SK-N-MC (cell line): ENCODE results near the gene ANKRD31.

Experiments used
- DNase-seq: peaks from one replicate; pipeline ENCODE4 v3.0.0-alpha.2; 2011; ENCODE audit warnings: low read depth, low spot score
- H3K27ac ChIP-seq: fragments of 200-600 bp; sonication (generic); 2 replicates; pipeline ENCODE4 v1.5.1; 2016; ENCODE audit warnings: mixed run types
- H3K36me3 ChIP-seq: fragments of 200-600 bp; sonication (generic); 2 replicates; pipeline ENCODE4 v1.6.1; 2017; ENCODE audit warnings: antibody characterized with exemption, low read length, mixed read lengths; ENCODE audit not compliant: insufficient read depth
- H3K4me3 ChIP-seq: fragments of 200-600 bp; sonication (generic); 2 replicates; pipeline ENCODE4 v1.5.1; 2016
- H3K9ac ChIP-seq: fragments of 200-600 bp; sonication (generic); 2 replicates; pipeline ENCODE4 v1.8.0; 2017; ENCODE audit warnings: mixed run types, mixed read lengths; ENCODE audit not compliant: insufficient read length
- H3K9me3 ChIP-seq: fragments of 200-600 bp; sonication (generic); 2 replicates; pipeline ENCODE4 v1.6.1; 2017; ENCODE audit warnings: low read depth, mild to moderate bottlenecking, antibody characterized with exemption, low read length, moderate library complexity, mixed read lengths
- EZH2 ChIP-seq: fragments of 200-600 bp; sonication (generic); IDR thresholded peaks from one replicate; pipeline ENCODE4 v1.6.1; 2017; ENCODE audit warnings: antibody characterized with exemption
- FOXP2 ChIP-seq: optimal IDR thresholded peaks from 2 replicates; pipeline ENCODE3; 2011; ENCODE audit warnings: mild to moderate bottlenecking, moderate library complexity; ENCODE audit not compliant: insufficient read depth; ENCODE audit errors: extremely low read length, control extremely low read depth
- POLR2AphosphoS5 ChIP-seq: IDR thresholded peaks from 2 replicates; pipeline ENCODE4 v1.6.1; 2012; ENCODE audit warnings: mild to moderate bottlenecking, low read depth, low read length, borderline replicate concordance

Gene ANKRD31

GRCh38 chr5:75067434-75067833 is 169.2 kb downstream of the ANKRD31 start:
- no peaks in the 10 kb centered on the region for H3K9me3 ChIP-seq
- H3K9ac ChIP-seq, result no peak overlapping the region
- TF ChIP-seq EZH2 (no peak), POLR2AphosphoS5 (no peak), FOXP2 (no peak)
- H3K27ac ChIP-seq, result no peak overlapping the region
- DNase-seq, result no peak
- H3K4me3 ChIP-seq, result no peak overlapping the region
- H3K36me3 ChIP-seq, result no peaks in the 10 kb centered on the region

GRCh38 chr5:75062925-75063531 is 173.7 kb downstream of the ANKRD31 start:
- no peak overlapping the region for H3K27ac ChIP-seq
- TF ChIP-seq EZH2, result no peak
- no peak for TF ChIP-seq POLR2AphosphoS5
- TF ChIP-seq FOXP2, result no peak
- H3K9ac ChIP-seq, result no peak overlapping the region
- no peak overlapping the region for H3K4me3 ChIP-seq
- H3K9me3 ChIP-seq, result no peaks in the 10 kb centered on the region
- H3K36me3 ChIP-seq, result no peaks in the 10 kb centered on the region
- DNase-seq, result no peak

- no peak for DNase-seq
- TF ChIP-seq POLR2AphosphoS5, result no peak
- no peak for TF ChIP-seq FOXP2
- no peak for TF ChIP-seq EZH2
These were observed 176.6 kb downstream of the ANKRD31 start for GRCh38 chr5:75059912-75060545.

GRCh38 chr5:75058986-75059535 is 177.6 kb downstream of the ANKRD31 start:
- no peak for TF ChIP-seq EZH2
- TF ChIP-seq POLR2AphosphoS5, result no peak
- TF ChIP-seq FOXP2, result no peak
- no peak overlapping the region for H3K9ac ChIP-seq
- no peak overlapping the region for H3K27ac ChIP-seq
- no peak overlapping the region for H3K4me3 ChIP-seq
- H3K36me3 ChIP-seq, result no peaks in the 10 kb centered on the region
- H3K9me3 ChIP-seq, result no peaks in the 10 kb centered on the region
- no peak for DNase-seq

More at GRCh38 chr5:75059912-75060545, 176.6 kb downstream of the ANKRD31 start:
- H3K4me3 ChIP-seq, result no peak overlapping the region
- no peaks in the 10 kb centered on the region for H3K9me3 ChIP-seq
- H3K36me3 ChIP-seq, result no peaks in the 10 kb centered on the region
- H3K9ac ChIP-seq, result no peak overlapping the region
- no peak overlapping the region for H3K27ac ChIP-seq

- TF ChIP-seq POLR2AphosphoS5, result no peak
- no peak for TF ChIP-seq FOXP2
- no peak for TF ChIP-seq EZH2
- Histone ChIP-seq H3K4me3 (no peak overlapping the region), H3K27ac (peak overlapping the region; percentile 58; the same call in 1 of the 2 replicates), H3K36me3 (no peaks in the 10 kb centered on the region), H3K9ac (no peak overlapping the region), H3K9me3 (no peaks in the 10 kb centered on the region)
- no peak for DNase-seq
These were observed 179.1 kb downstream of the ANKRD31 start for GRCh38 chr5:75057561-75057960.

GRCh38 chr5:75055727-75056144 is 180.9 kb downstream of the ANKRD31 start:
- no peak overlapping the region for H3K4me3 ChIP-seq
- DNase-seq, result no peak
- H3K27ac ChIP-seq, result no peak overlapping the region
- TF ChIP-seq POLR2AphosphoS5 (no peak), FOXP2 (no peak), EZH2 (no peak)
- H3K9ac ChIP-seq, result no peak overlapping the region
- H3K36me3 ChIP-seq, result no peaks in the 10 kb centered on the region
- no peaks in the 10 kb centered on the region for H3K9me3 ChIP-seq

GRCh38 chr5:75054134-75054930 is 182.3 kb downstream of the ANKRD31 start:
- peak overlapping the region; percentile 47; the same call in 1 of the 2 replicates for H3K27ac ChIP-seq

More at GRCh38 chr5:75054134-75054930, 182.3 kb downstream of the ANKRD31 start:
- Histone ChIP-seq H3K9me3 (no peaks in the 10 kb centered on the region), H3K36me3 (no peaks in the 10 kb centered on the region), H3K4me3 (peak overlapping the region; percentile 84), H3K9ac (peak overlapping the region; percentile 73)
- TF ChIP-seq FOXP2 (no peak), EZH2 (no peak), POLR2AphosphoS5 (no peak)
- no peak for DNase-seq
